Measurements from ENCODE around the gene MTF1.

- TF ChIP-seq CTCF (IDR thresholded peaks at IDR 0.05) (no peak), POLR2AphosphoS5 (IDR thresholded peaks at IDR 0.05) (no peak), POLR2A (IDR thresholded peaks at IDR 0.05) (no peak)
Observed at GRCh38 chr1:37879865-37880264, 20.5 kb upstream of the MTF1 start.
